Upper lobe of left lung (tissue), 4 donors: ENCODE data around the gene CCDC33.

Source experiments
- POLR2A ChIP-seq, 4 donors: fragments of 450-650 bp; IDR thresholded peaks; one replicate each; pipeline ENCODE4 v1.5.1; 2016 to 2017; ENCODE audit warnings: antibody characterized with exemption in 4 of 4, mild to moderate bottlenecking in 2 of 4
- POLR2AphosphoS5 ChIP-seq, 2 donors: sonication (generic); formaldehyde crosslinking; IDR thresholded peaks; one replicate each; pipeline ENCODE4 v1.5.1; 2017; ENCODE audit warnings: antibody characterized with exemption in 2 of 2

DNA sequence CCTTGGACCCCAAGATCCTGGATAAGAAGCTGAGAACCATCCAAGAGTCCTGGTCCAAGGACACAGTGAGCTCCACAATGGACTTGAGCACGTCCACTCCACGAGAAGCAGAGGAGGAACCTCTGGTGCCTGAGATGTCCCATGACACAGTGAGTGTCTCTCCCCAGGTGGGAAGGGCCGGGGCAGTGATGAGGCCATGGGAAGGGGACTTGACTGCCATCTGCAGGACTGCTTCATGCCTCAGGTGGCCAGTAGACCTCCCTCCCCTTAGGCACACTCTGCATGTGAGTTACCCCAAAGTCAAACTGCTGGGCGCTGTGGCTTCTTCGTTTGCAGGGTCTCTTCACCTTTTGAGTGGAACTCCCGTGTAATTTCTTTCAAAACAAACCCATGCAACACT is 59.7 kb downstream of the CCDC33 start:
- TF ChIP-seq POLR2A (IDR thresholded peaks at IDR 0.05) = no peak
- no peak for TF ChIP-seq POLR2AphosphoS5 (IDR thresholded peaks at IDR 0.05)
